Measurements from ENCODE around the gene SHISA2.

DNA sequence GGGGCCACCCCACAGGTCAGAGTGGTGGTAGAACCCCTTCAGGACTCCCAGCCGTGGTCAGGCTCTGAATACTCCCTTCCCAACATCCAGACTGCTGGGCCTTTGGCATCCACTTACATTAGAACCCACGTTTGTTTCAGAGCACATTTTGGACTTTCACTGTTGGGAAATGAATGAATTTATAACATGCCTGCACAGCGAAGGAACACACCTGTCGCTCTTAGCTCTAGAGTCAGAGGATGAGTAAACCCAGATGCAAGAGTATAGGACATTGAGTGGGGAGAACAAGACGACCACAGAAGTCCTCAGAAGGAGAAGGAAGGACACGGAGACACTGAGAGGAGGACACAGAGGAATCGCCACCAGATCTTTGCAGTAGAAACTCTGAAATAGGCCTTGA lies 30.9 kb downstream of the SHISA2 start:
- TF ChIP-seq, protein P1, sequence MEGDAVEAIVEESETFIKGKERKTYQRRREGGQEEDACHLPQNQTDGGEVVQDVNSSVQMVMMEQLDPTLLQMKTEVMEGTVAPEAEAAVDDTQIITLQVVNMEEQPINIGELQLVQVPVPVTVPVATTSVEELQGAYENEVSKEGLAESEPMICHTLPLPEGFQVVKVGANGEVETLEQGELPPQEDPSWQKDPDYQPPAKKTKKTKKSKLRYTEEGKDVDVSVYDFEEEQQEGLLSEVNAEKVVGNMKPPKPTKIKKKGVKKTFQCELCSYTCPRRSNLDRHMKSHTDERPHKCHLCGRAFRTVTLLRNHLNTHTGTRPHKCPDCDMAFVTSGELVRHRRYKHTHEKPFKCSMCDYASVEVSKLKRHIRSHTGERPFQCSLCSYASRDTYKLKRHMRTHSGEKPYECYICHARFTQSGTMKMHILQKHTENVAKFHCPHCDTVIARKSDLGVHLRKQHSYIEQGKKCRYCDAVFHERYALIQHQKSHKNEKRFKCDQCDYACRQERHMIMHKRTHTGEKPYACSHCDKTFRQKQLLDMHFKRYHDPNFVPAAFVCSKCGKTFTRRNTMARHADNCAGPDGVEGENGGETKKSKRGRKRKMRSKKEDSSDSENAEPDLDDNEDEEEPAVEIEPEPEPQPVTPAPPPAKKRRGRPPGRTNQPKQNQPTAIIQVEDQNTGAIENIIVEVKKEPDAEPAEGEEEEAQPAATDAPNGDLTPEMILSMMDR (IDR thresholded peaks at IDR 0.05 in 4 of 5, conservative IDR thresholded peaks at IDR 0.05 in 1 of 5): no peak
- no peak for TF ChIP-seq POLR2A (IDR thresholded peaks at IDR 0.05)

All from gastrocnemius medialis (tissue), 4 donors.